ENCODE data around the gene CADPS2.
A peak's percentile ranks its signal among the peaks of the same experiment; 100 is the strongest.

CADPS2 gene

GRCh38 chr7:122790591-122790990, 95.7 kb downstream of the CADPS2 start:
- DNase-seq (ENCODE audit: low spot score) = no peak

GRCh38 chr7:122790132-122790531, 96.1 kb downstream of the CADPS2 start:
- no CpG with 5 or more reads among the region's 3 CpGs for WGBS, 2 donors (ENCODE audit: extremely low coverage in 2 of 2, insufficient read length in 2 of 2, insufficient replicate concordance in 1 of 2)

More at GRCh38 chr7:122790591-122790990, 95.7 kb downstream of the CADPS2 start:
- peaks cover 2 to 15% of the 10 kb centered on the region in 2 donors for H3K4me1 ChIP-seq (ENCODE audit: control insufficient read depth in 2 of 2, insufficient read depth in 1 of 2, low read depth in 1 of 2, low read length in 2 of 2)
- no CpG with 5 or more reads among the region's 2 CpGs for WGBS, 2 donors (ENCODE audit: extremely low coverage in 2 of 2, insufficient read length in 2 of 2, insufficient replicate concordance in 1 of 2)
- H3K36me3 ChIP-seq (replicated peaks in 1 of 2; ENCODE audit: control insufficient read depth in 2 of 2, insufficient read depth in 2 of 2, low read length in 2 of 2) = no peaks in the 10 kb centered on the region
- no peak overlapping the region for H3K23ac ChIP-seq (ENCODE audit: low read depth, low read length, poor library complexity)
- no peaks in the 10 kb centered on the region for H3K27me3 ChIP-seq (ENCODE audit: control insufficient read depth in 3 of 3, insufficient read depth in 3 of 3, low read depth in 1 of 3, low read length in 3 of 3)
- no peak overlapping the region for H4K91ac ChIP-seq (ENCODE audit: low read depth, low read length, poor library complexity)
- H2BK120ac ChIP-seq (ENCODE audit: low read depth, low read length) = no peak overlapping the region
- H2BK5ac ChIP-seq (ENCODE audit: low read length) = no peak overlapping the region
- no peak overlapping the region for H2BK15ac ChIP-seq (ENCODE audit: low read length)
- no peak overlapping the region for H2BK12ac ChIP-seq (ENCODE audit: low read length)
- no peak overlapping the region for H3K4me2 ChIP-seq (ENCODE audit: insufficient read depth, low read length, poor library complexity, severe bottlenecking)
- no peak overlapping the region for H2AFZ ChIP-seq (ENCODE audit: low read length)
- no peak overlapping the region for H3K4ac ChIP-seq (ENCODE audit: low read length)
- H2AK5ac ChIP-seq (ENCODE audit: low read depth, low read length) = no peak overlapping the region
- no peak overlapping the region for H3K4me3 ChIP-seq (ENCODE audit: low read length in 2 of 2)
- H3K27ac ChIP-seq (replicated peaks; ENCODE audit: low read length) = no peak overlapping the region
- no peaks in the 10 kb centered on the region for H3K9me3 ChIP-seq (replicated peaks in 1 of 2; ENCODE audit: control insufficient read depth in 2 of 2, insufficient read depth in 1 of 2, low read depth in 1 of 2, low read length in 2 of 2)
- H3K18ac ChIP-seq (ENCODE audit: low read length) = no peak overlapping the region
- H3K79me1 ChIP-seq (ENCODE audit: low read depth, low read length) = no peaks in the 10 kb centered on the region
- H4K8ac ChIP-seq (ENCODE audit: low read depth, low read length) = no peak overlapping the region
- no peak overlapping the region for H3K9ac ChIP-seq (ENCODE audit: low read depth, low read length, poor library complexity)
- H3K14ac ChIP-seq (ENCODE audit: low read length) = no peak overlapping the region

GRCh38 chr7:122789156-122789555, 97.1 kb downstream of the CADPS2 start:
- Histone ChIP-seq H3K4me3 (ENCODE audit: low read length in 2 of 2) (no peak overlapping the region), H3K4me1 (ENCODE audit: control insufficient read depth in 2 of 2, insufficient read depth in 1 of 2, low read depth in 1 of 2, low read length in 2 of 2) (peaks cover 2 to 15% of the 10 kb centered on the region in 2 donors), H3K27ac (replicated peaks; ENCODE audit: low read length) (peak overlapping the region; percentile 76), H3K9me3 (replicated peaks in 1 of 2; ENCODE audit: control insufficient read depth in 2 of 2, insufficient read depth in 1 of 2, low read depth in 1 of 2, low read length in 2 of 2) (no peaks in the 10 kb centered on the region), H3K23ac (ENCODE audit: low read depth, low read length, poor library complexity) (no peak overlapping the region), H3K9ac (ENCODE audit: low read depth, low read length, poor library complexity) (no peak overlapping the region), H3K27me3 (ENCODE audit: control insufficient read depth in 3 of 3, insufficient read depth in 3 of 3, low read depth in 1 of 3, low read length in 3 of 3) (no peaks in the 10 kb centered on the region), H3K18ac (ENCODE audit: low read length) (no peak overlapping the region), H3K14ac (ENCODE audit: low read length) (no peak overlapping the region), H3K4ac (ENCODE audit: low read length) (no peak overlapping the region), H2AK5ac (ENCODE audit: low read depth, low read length) (no peak overlapping the region), H2BK12ac (ENCODE audit: low read length) (no peak overlapping the region), H2BK5ac (ENCODE audit: low read length) (no peak overlapping the region), H2BK15ac (ENCODE audit: low read length) (no peak overlapping the region), H2AFZ (ENCODE audit: low read length) (no peak overlapping the region), H3K79me1 (ENCODE audit: low read depth, low read length) (no peaks in the 10 kb centered on the region), H2BK120ac (ENCODE audit: low read depth, low read length) (no peak overlapping the region), H4K91ac (ENCODE audit: low read depth, low read length, poor library complexity) (no peak overlapping the region), H3K4me2 (ENCODE audit: insufficient read depth, low read length, poor library complexity, severe bottlenecking) (no peak overlapping the region), H3K36me3 (replicated peaks in 1 of 2; ENCODE audit: control insufficient read depth in 2 of 2, insufficient read depth in 2 of 2, low read length in 2 of 2) (no peaks in the 10 kb centered on the region), H4K8ac (ENCODE audit: low read depth, low read length) (no peak overlapping the region)
- peak; percentile 23 for DNase-seq (ENCODE audit: low spot score)
- no CpG with 5 or more reads among the region's 1 CpG for WGBS, 2 donors (ENCODE audit: extremely low coverage in 2 of 2, insufficient read length in 2 of 2, insufficient replicate concordance in 1 of 2)

More at GRCh38 chr7:122790132-122790531, 96.1 kb downstream of the CADPS2 start:
- no peak overlapping the region for H2BK12ac ChIP-seq (ENCODE audit: low read length)
- no peak overlapping the region for H3K4me3 ChIP-seq (ENCODE audit: low read length in 2 of 2)
- H4K8ac ChIP-seq (ENCODE audit: low read depth, low read length) = no peak overlapping the region
- H3K27me3 ChIP-seq (ENCODE audit: control insufficient read depth in 3 of 3, insufficient read depth in 3 of 3, low read depth in 1 of 3, low read length in 3 of 3) = no peaks in the 10 kb centered on the region
- H3K14ac ChIP-seq (ENCODE audit: low read length) = no peak overlapping the region
- H3K23ac ChIP-seq (ENCODE audit: low read depth, low read length, poor library complexity) = no peak overlapping the region
- no peak overlapping the region for H3K27ac ChIP-seq (replicated peaks; ENCODE audit: low read length)
- no peak overlapping the region for H2AK5ac ChIP-seq (ENCODE audit: low read depth, low read length)
- no peak overlapping the region for H2BK5ac ChIP-seq (ENCODE audit: low read length)
- no peak overlapping the region for H3K4ac ChIP-seq (ENCODE audit: low read length)
- no peaks in the 10 kb centered on the region for H3K36me3 ChIP-seq (replicated peaks in 1 of 2; ENCODE audit: control insufficient read depth in 2 of 2, insufficient read depth in 2 of 2, low read length in 2 of 2)
- no peak overlapping the region for H3K9ac ChIP-seq (ENCODE audit: low read depth, low read length, poor library complexity)
- H3K4me2 ChIP-seq (ENCODE audit: insufficient read depth, low read length, poor library complexity, severe bottlenecking) = no peak overlapping the region
- H4K91ac ChIP-seq (ENCODE audit: low read depth, low read length, poor library complexity) = no peak overlapping the region
- H2AFZ ChIP-seq (ENCODE audit: low read length) = no peak overlapping the region
- no peak for DNase-seq (ENCODE audit: low spot score)
- no peak overlapping the region for H2BK15ac ChIP-seq (ENCODE audit: low read length)
- H3K9me3 ChIP-seq (replicated peaks in 1 of 2; ENCODE audit: control insufficient read depth in 2 of 2, insufficient read depth in 1 of 2, low read depth in 1 of 2, low read length in 2 of 2) = no peaks in the 10 kb centered on the region
- H3K4me1 ChIP-seq (ENCODE audit: control insufficient read depth in 2 of 2, insufficient read depth in 1 of 2, low read depth in 1 of 2, low read length in 2 of 2) = peaks cover 2 to 15% of the 10 kb centered on the region in 2 donors
- no peaks in the 10 kb centered on the region for H3K79me1 ChIP-seq (ENCODE audit: low read depth, low read length)
- no peak overlapping the region for H3K18ac ChIP-seq (ENCODE audit: low read length)
- no peak overlapping the region for H2BK120ac ChIP-seq (ENCODE audit: low read depth, low read length)

- Histone ChIP-seq H3K79me1 (ENCODE audit: low read depth, low read length) (no peaks in the 10 kb centered on the region), H3K36me3 (replicated peaks in 1 of 2; ENCODE audit: control insufficient read depth in 2 of 2, insufficient read depth in 2 of 2, low read length in 2 of 2) (no peaks in the 10 kb centered on the region), H2AK5ac (ENCODE audit: low read depth, low read length) (no peak overlapping the region), H4K91ac (ENCODE audit: low read depth, low read length, poor library complexity) (no peak overlapping the region), H3K4me2 (ENCODE audit: insufficient read depth, low read length, poor library complexity, severe bottlenecking) (no peak overlapping the region), H3K27ac (replicated peaks; ENCODE audit: low read length) (no peak overlapping the region), H2BK15ac (ENCODE audit: low read length) (no peak overlapping the region), H3K9me3 (replicated peaks in 1 of 2; ENCODE audit: control insufficient read depth in 2 of 2, insufficient read depth in 1 of 2, low read depth in 1 of 2, low read length in 2 of 2) (no peaks in the 10 kb centered on the region), H2AFZ (ENCODE audit: low read length) (no peak overlapping the region), H2BK12ac (ENCODE audit: low read length) (no peak overlapping the region), H4K8ac (ENCODE audit: low read depth, low read length) (no peak overlapping the region), H3K23ac (ENCODE audit: low read depth, low read length, poor library complexity) (no peak overlapping the region), H3K4ac (ENCODE audit: low read length) (no peak overlapping the region), H2BK120ac (ENCODE audit: low read depth, low read length) (no peak overlapping the region), H3K4me3 (ENCODE audit: low read length in 2 of 2) (no peak overlapping the region), H2BK5ac (ENCODE audit: low read length) (no peak overlapping the region), H3K14ac (ENCODE audit: low read length) (no peak overlapping the region), H3K4me1 (ENCODE audit: control insufficient read depth in 2 of 2, insufficient read depth in 1 of 2, low read depth in 1 of 2, low read length in 2 of 2) (peaks cover 0 to 10% of the 10 kb centered on the region in 2 donors), H3K18ac (ENCODE audit: low read length) (no peak overlapping the region), H3K9ac (ENCODE audit: low read depth, low read length, poor library complexity) (no peak overlapping the region), H3K27me3 (ENCODE audit: control insufficient read depth in 3 of 3, insufficient read depth in 3 of 3, low read depth in 1 of 3, low read length in 3 of 3) (no peaks in the 10 kb centered on the region)
- no peak for DNase-seq (ENCODE audit: low spot score)
- no CpG with 5 or more reads among the region's 4 CpGs for WGBS, 2 donors (ENCODE audit: extremely low coverage in 2 of 2, insufficient read length in 2 of 2, insufficient replicate concordance in 1 of 2)
Measured at GRCh38 chr7:122770686-122771335, 115.4 kb downstream of the CADPS2 start.
